DMS153 (cell line): Measurements from ENCODE around the gene CLINT1.
A peak's percentile ranks its signal among the peaks of the same experiment; 100 is the strongest.
"Not testable (repeated sequence)": the region's sequence is repeated elsewhere in the genome, so short reads cannot be mapped to it uniquely, and the experiment has no call there.

Source experiments
- DNase-seq: peaks from one replicate; lab custom pipeline; 2025; lab: John Stamatoyannopoulos, UW

Gene CLINT1

GRCh38 chr5:157862183-157862851, 3.4 kb upstream of the CLINT1 start:
- DNase-seq = no peak

GRCh38 chr5:157860898-157861890, 2.2 kb upstream of the CLINT1 start:
- DNase-seq = no peak

GRCh38 chr5:157859227-157859575, 256 bp upstream of the CLINT1 start:
- DNase-seq = no peak

GRCh38 chr5:157857816-157858526, 974 bp downstream of the CLINT1 start:
- DNase-seq = no peak

GRCh38 chr5:157855404-157855994, 3.4 kb downstream of the CLINT1 start:
- peak; percentile 2 for DNase-seq

DNA sequence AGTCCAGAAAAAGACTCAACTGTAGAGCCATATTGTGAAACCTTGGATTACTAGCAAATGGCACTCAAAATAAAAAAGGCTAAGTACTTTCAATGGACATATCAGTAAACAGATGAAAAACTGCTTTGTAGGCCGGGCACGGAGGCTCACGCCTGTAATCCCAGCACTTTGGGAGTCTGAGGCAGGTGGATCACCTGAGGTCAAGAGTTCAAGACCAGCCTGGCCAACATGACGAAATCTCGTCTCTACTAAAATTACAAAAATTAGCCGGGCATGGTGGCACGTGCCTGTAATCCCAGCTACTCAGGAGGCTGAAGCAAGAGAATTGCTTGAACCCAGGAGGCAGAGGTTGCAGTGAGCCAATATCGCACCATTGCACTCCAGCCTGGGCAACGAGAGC, 5.6 kb downstream of the CLINT1 start:
- DNase-seq = not testable (repeated sequence)

DNA sequence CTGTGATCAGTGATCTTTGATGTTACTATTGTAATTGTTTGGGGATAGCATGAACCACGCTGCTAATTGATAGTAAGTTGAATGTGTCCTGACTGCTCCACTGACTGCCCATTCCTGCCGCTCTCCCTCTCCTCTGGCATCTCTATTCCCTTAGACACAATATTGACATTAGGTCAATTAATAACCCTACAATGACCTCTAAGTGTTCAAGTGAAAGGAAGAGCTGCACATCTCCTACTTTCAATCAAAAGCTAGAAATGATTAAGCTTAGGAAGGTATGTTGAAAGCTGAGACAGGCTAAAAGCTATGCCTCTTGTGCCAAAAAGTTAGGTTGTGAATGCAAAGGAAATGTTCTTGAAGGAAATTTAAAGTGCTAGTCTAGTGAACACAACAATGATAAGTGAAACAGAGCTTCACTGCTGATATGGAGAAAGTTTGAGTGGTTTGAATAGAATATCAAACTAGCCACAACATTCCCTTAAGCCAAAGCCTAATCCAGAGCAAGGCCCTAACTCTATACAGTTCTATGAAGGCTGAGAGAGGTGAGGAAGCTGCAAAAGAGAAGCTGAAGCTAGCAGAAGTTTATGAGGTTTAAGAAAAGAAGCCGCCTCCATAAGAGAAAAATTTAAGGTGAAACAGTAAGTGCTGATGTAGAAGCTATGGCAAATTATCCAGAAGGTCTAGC, 12.9 kb downstream of the CLINT1 start:
- DNase-seq = no peak

GRCh38 chr5:157842787-157843186, 16.2 kb downstream of the CLINT1 start:
- no peak for DNase-seq

GRCh38 chr5:157842185-157842584, 16.8 kb downstream of the CLINT1 start:
- DNase-seq = no peak

DNA sequence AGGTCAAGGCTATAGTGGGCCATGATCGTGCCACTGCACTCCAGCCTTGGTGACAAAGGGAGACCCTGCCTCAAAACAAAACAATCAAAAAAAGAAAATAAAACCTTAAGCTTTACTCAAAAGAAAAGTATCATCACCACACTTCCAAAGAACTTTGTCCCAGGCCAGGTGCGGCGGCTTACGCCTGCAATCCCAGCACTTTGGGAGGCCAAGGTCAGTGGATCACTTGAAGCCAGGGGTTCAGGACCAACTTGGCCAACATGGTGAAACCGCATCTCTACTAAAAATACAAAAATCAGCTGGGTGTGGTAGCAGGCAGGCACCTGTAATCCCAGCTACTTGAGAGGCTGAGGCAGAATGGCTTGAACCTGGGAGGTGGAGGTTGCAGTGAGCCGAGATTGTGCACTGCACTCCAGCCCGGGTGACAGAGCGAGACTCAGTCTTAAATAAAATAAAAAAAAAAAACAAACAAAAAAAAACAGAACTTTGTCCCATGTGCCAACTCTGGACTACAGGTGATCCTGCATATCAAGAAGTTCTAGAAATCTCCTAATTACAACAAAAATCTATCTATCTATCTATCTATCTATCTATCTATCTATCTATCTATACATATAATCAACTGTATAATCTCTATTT, 19.7 kb downstream of the CLINT1 start:
- DNase-seq = no peak

DNA sequence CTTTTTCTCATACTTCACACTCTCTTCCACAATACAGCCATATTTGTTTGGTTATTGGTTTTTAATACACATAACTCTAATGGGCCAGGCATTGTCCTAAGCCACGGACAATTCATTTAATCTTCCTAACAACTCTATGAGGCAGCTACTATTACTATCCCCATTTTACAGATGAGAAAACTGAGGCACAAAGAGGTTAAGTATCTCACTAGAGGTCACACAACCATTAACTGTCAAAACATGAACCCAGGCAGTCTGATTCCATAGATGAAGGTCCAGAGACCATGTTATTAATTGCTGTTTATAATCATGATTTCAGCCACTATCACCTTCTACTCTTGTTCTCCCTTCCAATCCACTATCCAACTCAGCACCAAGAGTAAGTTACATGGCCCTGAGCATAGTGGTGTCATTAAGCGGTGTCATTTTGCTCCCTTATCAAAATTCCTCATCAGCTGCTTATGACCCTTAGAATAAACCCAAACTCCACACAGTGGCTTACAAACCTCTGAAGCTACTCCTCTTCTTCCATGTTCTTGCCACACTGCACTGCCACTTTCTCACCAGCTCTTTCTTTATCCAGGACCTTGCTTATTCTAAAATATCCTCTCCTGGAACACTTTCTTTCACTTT, 22.7 kb downstream of the CLINT1 start:
- no peak for DNase-seq

DNA sequence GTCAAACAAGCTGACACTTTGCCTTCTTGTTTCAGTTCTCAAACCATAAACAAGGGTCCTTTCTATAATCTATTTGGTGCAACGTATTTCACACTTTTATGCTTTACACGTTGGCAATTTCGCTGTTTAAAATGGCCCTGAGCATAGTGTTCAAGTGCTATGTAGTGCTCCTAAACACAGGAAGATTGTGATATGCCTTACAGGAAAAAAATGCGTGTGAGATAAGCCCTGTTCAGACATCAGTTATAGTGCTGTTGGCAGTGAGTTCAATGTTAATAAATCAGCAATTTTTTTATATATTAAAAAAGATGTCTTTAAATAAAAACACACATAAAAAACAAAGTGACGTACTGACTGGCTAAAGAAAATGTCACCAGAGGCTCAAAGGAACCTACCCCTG, 23.9 kb downstream of the CLINT1 start:
- no peak for DNase-seq

DNA sequence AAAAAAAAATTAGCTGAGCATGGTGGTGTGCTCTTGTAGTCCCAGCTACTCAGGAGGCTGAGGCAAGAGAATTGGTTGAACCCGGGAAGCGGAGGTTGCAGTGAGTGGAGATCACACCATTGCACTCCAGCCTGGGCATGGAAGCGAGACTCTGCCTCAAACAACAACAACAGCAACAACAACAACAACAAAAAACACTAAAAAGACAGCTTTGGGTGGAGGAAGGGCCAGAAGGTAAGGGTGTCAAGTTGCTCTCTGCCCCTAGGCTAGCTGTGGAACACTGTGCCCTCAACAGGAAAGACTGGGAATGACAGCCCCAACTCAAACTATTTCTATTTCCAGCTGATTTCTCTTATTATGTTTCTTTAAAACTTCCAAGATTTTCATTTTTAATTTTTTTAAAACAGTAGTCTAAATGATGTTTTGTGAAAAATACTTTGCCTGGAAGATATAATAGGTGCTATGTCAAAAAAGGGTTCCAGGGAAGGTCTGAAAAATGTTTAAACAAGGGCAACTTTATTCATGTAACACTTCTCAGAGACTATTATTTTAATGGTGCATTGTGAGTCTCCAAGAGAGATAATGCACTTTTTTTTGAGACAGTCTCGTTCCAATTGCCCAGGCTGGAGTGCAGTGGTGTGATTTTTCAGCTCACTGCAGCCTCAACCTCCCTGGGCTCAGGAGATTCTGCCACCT, 29.9 kb downstream of the CLINT1 start:
- DNase-seq = no peak

GRCh38 chr5:157828105-157828943, 30.6 kb downstream of the CLINT1 start:
- DNase-seq = no peak

GRCh38 chr5:157827423-157827822, 31.5 kb downstream of the CLINT1 start:
- no peak for DNase-seq

DNA sequence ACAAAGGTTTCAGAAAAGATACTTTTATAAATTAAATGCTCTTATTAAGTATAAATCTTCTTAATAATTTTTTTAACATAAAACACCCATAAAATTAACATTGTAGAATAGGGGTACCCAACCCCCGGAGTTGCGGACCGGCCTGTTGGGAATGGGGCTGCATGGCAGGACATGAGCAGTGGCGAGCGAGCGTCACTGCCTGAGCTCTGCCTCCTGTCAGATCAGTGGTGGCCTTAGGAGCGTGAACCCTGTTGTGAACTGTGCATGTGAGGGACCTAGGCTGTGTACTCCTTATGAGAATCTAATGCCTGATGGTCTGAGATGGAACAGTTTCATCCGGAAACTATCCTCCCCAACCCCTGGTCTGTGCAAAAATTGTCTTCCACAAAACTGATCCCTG, 35.3 kb downstream of the CLINT1 start:
- no peak for DNase-seq

DNA sequence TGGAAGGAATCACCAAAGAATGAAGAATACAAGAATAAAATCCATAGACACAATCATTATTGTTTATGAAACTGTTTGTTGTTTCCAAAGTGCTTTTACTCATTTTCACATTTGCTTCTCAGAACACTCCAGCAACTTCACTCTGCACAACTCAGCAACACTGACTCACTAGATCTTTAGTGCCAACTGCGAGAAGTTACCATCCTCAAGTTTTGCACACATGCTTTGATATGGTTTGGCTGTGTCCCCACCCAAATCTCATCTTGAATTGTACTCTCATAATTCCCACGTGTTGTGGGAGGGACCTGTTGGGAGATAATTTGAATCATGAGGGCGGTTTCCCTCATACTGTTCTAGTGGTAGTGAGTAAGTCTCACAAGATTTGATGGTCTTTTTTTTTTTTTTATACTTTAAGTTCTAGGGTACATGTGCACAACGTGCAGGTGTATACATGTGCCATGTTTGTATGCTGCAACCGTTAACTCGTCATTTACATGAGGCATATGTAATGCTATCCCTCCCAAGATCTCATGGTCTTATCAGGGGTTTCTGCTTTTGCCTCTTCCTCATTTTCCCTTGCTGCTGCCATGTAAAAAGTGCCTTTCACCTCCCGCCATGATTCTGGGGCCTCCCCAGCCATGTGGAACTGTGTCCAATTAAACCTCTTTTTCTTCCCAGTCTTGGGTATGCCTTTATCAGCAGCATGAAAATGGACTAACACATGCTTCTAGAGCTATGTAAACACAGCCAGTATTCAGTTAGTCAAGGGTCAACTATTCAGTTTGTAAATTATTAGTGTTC, 36.9 kb downstream of the CLINT1 start:
- no peak for DNase-seq

GRCh38 chr5:157821405-157821804, 37.5 kb downstream of the CLINT1 start:
- no peak for DNase-seq
